Tibial nerve (tissue), 4 donors: ENCODE data around the gene ANKS6. TPM values are rescaled to one million over a fixed set of nuclear protein-coding genes. Genes with fewer than 3 reads are reported as not detected.

Experiments
- DNase-seq, 2 donors: peaks; one replicate each; pipeline ENCODE4 v3.0.0-alpha.2; 2019; ENCODE audit warnings: low spot score in 2 of 2
- H3K27ac ChIP-seq, 4 donors: fragments of 200-600 bp; sonication (generic) in 3 of 4; one replicate each; pipeline ENCODE4 v1.5.1; 2017 to 2019; ENCODE audit warnings: mild to moderate bottlenecking in 1 of 4
- H3K27me3 ChIP-seq, 2 donors: fragments of 200-600 bp; sonication (generic) in 1 of 2; one replicate each; pipeline versions ENCODE4 v1.5.1 to v1.6.0; 2017 to 2019
- H3K36me3 ChIP-seq, 3 donors: fragments of 200-600 bp; sonication (generic); one replicate each; pipeline ENCODE4 v1.5.1; 2018 to 2019
- H3K4me1 ChIP-seq, 4 donors: fragments of 200-600 bp; sonication (generic) in 3 of 4; one replicate each; pipeline ENCODE4 v1.5.1; 2017 to 2019
- H3K4me3 ChIP-seq, 4 donors: fragments of 200-600 bp; sonication (generic) in 3 of 4; one replicate each; pipeline ENCODE4 v1.5.1; 2017 to 2019; ENCODE audit warnings: mild to moderate bottlenecking in 1 of 4, moderate library complexity in 1 of 4
- H3K9me3 ChIP-seq, 4 donors: fragments of 200-600 bp; sonication (generic) in 3 of 4; one replicate each; pipeline ENCODE4 v1.5.1; 2017 to 2019
- CTCF ChIP-seq, 5 experiments: fragments of 200-600 bp in 3 of 5; fragments of 450-650 bp in 2 of 5; sonication (generic) in 3 of 5; IDR thresholded peaks; one replicate each; pipeline ENCODE4 v1.5.1; 2016 to 2019; ENCODE audit warnings: antibody characterized with exemption in 5 of 5, mild to moderate bottlenecking in 3 of 5, moderate library complexity in 2 of 5
- EP300 ChIP-seq, 2 donors: sonication (generic); formaldehyde crosslinking; IDR thresholded peaks; one replicate each; pipeline ENCODE4 v1.6.1; 2017; ENCODE audit warnings: antibody characterized with exemption in 2 of 2, mild to moderate bottlenecking in 1 of 2
- POLR2A ChIP-seq, 2 donors: fragments of 450-650 bp; IDR thresholded peaks; one replicate each; pipeline ENCODE4 v1.6.1; 2017; ENCODE audit warnings: antibody characterized with exemption in 2 of 2, mild to moderate bottlenecking in 2 of 2, moderate library complexity in 2 of 2
- WGBS, 2 donors: methylation state at CpG; one replicate each; pipeline ENCODE4 v1.1.5; 2018; 5-methylcytosine and 5-hydroxymethylcytosine counted together
- total RNA-seq, 4 donors: library from RNA; depleted of rRNA; stranded (reverse); fragments of >200 nt; gene quantifications; one replicate each; pipeline ENCODE4 v1.1.0, GENCODE V29; 2016

ANKS6 gene
- total RNA-seq, 4 donors from 2014 or later, result 13.8 to 46.2 (median 27.9) TPM

- Histone ChIP-seq H3K27ac (no peak overlapping the region), H3K9me3 (peaks cover 0 to 12% (median 0%) of the 10 kb centered on the region in 4 donors), H3K27me3 (peaks cover 0 to 15% of the 10 kb centered on the region in 2 donors), H3K4me3 (no peak overlapping the region), H3K36me3 (no peaks in the 10 kb centered on the region), H3K4me1 (no peaks in the 10 kb centered on the region)
- TF ChIP-seq CTCF (IDR thresholded peaks at IDR 0.05) (no peak), POLR2A (IDR thresholded peaks at IDR 0.05) (no peak), EP300 (IDR thresholded peaks at IDR 0.05) (no peak)
- 47 to 56% methylated on average over 4 of the region's 4 CpGs for WGBS, 2 donors
- DNase-seq, result no peak
These were observed 95.6 kb downstream of the ANKS6 start for GRCh38 chr9:98700801-98701200.

GRCh38 chr9:98698856-98699255 lies 97.5 kb downstream of the ANKS6 start:
- Histone ChIP-seq H3K36me3 (no peaks in the 10 kb centered on the region), H3K9me3 (peaks cover 0 to 12% (median 0%) of the 10 kb centered on the region in 4 donors), H3K27ac (no peak overlapping the region), H3K4me3 (no peak overlapping the region), H3K27me3 (no peaks in the 10 kb centered on the region), H3K4me1 (no peaks in the 10 kb centered on the region)
- no peak for DNase-seq
- WGBS, 2 donors, result 77 to 84% methylated on average over 6 of the region's 6 CpGs
- TF ChIP-seq CTCF (IDR thresholded peaks at IDR 0.05), result no peak
- TF ChIP-seq EP300 (IDR thresholded peaks at IDR 0.05), result no peak
- no peak for TF ChIP-seq POLR2A (IDR thresholded peaks at IDR 0.05)

GRCh38 chr9:98694943-98695342 lies 101.4 kb downstream of the ANKS6 start:
- H3K9me3 ChIP-seq, result no peaks in the 10 kb centered on the region

GRCh38 chr9:98692392-98692791 lies 104.0 kb downstream of the ANKS6 start:
- WGBS, 2 donors, result 89 to 93% methylated on average over 7 of the region's 7 CpGs
- no peak for DNase-seq
- TF ChIP-seq EP300 (IDR thresholded peaks at IDR 0.05) (no peak), POLR2A (IDR thresholded peaks at IDR 0.05) (no peak), CTCF (IDR thresholded peaks at IDR 0.05) (no peak)
- Histone ChIP-seq H3K27me3 (no peaks in the 10 kb centered on the region), H3K27ac (no peak overlapping the region), H3K36me3 (no peaks in the 10 kb centered on the region), H3K4me3 (no peak overlapping the region), H3K9me3 (no peaks in the 10 kb centered on the region), H3K4me1 (no peaks in the 10 kb centered on the region)

More at GRCh38 chr9:98694943-98695342, 101.4 kb downstream of the ANKS6 start:
- Histone ChIP-seq H3K27ac (no peak overlapping the region), H3K4me3 (no peak overlapping the region), H3K4me1 (no peaks in the 10 kb centered on the region), H3K36me3 (no peaks in the 10 kb centered on the region), H3K27me3 (no peaks in the 10 kb centered on the region)
- TF ChIP-seq POLR2A (IDR thresholded peaks at IDR 0.05), result no peak
- TF ChIP-seq EP300 (IDR thresholded peaks at IDR 0.05), result no peak
- TF ChIP-seq CTCF (IDR thresholded peaks at IDR 0.05), result no peak
- DNase-seq, result no peak
- 91 to 95% methylated on average over 2 of the region's 2 CpGs for WGBS, 2 donors

GRCh38 chr9:98691890-98692289 lies 104.5 kb downstream of the ANKS6 start:
- H3K4me1 ChIP-seq, result no peaks in the 10 kb centered on the region
- no peaks in the 10 kb centered on the region for H3K36me3 ChIP-seq
- TF ChIP-seq EP300 (IDR thresholded peaks at IDR 0.05) (no peak), CTCF (IDR thresholded peaks at IDR 0.05) (no peak), POLR2A (IDR thresholded peaks at IDR 0.05) (no peak)
- no peak overlapping the region for H3K4me3 ChIP-seq
- no peak for DNase-seq
- WGBS, 2 donors, result 92 to 95% methylated on average over 3 of the region's 3 CpGs
- no peak overlapping the region for H3K27ac ChIP-seq
- no peaks in the 10 kb centered on the region for H3K27me3 ChIP-seq
- H3K9me3 ChIP-seq, result no peaks in the 10 kb centered on the region
